ENCODE data around the gene HGS.
A peak's percentile ranks its signal among the peaks of the same experiment; 100 is the strongest.

HGS gene

DNA sequence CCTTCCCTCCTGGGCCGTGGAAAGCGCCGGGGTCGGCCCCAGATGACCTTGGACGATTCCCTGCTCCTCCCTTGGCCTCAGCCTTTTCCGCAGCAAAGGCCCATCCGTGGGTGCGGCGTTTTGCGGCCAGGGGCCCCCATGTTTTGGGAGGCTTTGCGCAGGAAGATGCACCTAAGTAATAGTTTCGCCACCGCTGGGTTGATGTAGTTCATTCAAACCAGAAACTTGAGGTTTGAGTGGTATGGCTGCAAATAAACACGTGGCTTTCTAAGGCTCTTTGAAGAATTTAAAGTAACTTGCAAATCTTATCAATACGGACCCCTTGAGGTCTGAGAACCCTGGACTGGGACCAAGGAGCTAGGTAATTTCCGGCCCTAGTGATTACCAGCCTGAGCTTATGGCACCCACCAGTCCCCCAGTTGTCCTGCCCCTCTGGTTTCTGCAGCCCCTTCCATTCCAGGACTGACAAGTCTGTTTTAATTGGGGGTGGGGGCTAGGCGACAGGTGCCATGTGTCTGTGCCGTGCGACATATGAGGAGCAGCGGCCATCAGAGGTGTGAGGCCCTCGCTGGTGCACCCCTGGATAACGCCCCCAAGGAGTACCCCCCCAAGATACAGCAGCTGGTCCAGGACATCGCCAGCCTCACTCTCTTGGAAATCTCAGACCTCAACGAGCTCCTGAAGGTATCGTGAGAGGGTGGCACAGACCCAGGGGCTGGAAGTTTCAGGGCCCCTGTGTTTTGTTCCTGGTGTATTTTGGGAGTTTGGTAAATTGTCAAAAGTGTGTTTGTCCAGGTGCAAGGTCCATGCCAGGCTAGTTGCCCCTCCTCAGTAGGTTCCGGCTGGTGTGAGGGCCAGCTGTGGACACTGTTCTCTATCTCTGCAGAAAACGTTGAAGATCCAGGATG is 20.2 kb downstream of the HGS start:
- no peak for DNase-seq (ENCODE audit: low spot score)

DNA sequence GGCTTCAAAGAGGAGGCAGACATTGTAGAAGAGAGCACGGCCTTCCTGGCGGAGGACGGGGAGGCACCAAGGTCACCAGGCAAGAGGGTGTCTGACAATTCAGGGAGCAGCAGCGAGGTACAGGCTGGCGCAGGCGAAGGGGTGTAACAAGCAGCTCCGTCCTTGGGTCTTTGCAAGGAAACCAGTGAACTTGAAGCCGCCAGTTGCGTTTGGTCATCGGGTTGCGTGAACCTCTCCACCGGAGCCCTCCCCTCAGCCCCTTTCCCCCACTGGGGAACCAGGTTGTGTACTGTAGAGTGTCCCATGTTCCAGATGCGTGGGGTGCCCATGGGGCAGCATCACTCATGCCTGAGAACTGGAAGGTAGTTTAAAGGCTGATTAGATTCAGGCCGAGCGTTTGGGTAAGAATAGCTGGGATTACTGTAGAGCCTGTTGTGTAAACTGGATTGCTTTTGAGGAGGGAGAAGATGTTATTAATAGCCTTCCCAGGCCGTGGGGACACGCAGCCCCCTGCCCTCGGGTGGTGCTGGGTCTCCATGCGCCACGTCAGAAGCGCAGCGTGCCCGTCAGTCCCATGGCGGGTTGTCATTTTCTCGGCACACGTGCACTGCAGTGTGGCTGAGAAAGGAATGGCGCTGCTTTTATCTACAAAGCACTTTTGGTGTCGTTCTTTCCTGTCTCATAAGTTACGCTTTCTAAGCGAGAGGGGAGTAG is 21.9 kb downstream of the HGS start:
- no peak for DNase-seq (ENCODE audit: low spot score)

DNA sequence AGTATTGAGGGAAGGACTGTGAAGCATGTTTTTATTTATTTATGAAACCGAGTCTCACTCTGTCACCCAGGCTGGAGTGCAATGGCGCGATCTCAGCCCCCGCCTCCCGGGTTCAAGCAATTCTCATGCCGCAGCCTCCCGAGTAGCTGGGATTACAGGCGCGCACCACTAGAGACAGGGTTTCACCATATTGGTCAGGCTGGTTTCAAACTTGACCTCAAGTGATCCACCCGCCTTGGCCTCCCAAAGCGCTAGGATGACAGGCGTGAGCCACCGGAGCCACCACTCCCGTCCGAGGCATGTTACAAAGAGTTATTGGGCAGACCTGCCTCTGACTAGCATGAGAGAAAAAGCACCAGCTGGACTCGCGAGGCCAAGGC is 22.4 kb downstream of the HGS start:
- no peak for DNase-seq (ENCODE audit: low spot score)

DNA sequence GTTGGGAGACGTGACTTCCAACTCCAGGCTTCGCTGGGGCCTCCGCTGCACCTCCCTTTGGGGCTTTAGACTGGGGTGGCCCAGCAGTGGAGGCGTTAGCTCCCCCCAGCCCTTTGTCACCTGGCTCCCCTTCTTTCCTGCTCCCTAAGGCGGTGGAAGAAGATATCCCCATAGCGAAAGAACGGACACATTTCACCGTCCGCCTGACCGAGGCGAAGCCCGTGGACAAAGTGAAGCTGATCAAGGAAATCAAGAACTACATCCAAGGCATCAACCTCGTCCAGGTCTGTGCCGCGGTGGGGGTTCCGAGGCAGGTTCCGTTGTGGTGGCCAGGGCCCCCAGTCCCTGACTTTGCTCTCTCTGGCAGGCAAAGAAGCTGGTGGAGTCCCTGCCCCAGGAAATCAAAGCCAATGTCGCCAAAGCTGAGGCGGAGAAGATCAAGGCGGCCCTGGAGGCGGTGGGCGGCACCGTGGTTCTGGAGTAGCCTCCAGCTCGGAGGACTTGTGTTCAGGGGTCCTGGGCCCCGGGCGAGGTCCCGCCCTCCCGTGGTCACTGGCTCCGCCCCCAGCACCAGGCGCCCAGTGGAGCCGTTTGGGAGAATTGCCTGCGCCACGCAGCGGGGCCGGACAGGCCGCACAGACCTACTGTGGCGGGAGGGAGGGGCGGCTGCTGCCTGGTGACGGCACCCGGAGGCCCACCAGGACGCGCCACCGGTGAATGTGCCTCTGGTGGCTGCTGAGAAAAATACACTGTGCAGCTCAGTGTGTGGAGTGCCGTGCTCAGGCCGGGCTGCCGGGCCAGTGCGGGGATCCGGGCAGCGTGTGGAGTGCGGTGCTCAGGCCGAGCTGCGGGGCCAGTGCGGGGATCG is 23.2 kb downstream of the HGS start:
- DNase-seq (ENCODE audit: low spot score) = no peak

DNA sequence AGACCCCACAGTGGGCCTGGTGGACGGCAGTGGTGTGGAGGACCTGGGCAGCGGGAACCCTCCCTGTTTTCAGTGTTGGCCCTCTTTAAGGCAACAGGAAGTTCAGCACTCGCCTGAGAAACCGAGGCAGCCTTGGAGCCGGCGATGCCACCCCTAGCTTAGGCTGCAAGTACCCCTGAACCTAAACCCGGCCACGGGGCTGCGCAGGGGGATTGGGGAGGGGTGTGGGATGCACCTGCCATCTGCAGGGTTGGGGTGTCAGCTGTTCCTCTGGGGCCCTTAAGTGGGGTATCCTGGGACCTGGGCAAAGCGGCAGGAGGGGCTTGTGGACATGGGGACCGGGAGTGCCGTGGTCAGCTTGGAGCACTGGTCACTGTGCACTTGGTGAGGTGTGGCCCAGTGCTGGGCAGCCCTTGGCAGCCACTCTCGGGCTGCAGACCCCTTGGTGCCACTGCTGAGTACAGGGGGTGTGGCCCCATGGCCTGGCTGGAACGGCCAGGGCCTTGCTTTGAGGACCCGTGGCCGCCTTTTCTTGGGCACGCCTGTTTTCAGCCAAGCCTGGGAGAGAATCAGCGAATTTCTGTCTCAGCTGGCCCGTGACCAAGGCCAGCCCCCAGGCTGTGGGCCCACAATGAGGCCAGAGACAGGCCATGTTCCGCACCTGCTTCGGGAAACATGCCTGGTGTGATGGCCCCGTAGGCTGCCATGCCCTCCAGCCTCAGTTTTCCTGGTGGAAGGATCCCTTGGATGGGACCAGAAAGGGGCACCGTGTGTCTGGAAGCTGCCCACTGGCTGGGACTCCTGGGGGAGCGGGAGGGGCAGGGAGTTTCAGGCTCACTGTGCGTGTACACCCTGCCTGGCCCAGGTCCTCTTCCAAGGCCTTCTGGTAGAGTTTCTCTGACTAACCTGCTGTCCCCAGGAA is 24.2 kb downstream of the HGS start:
- no peak for DNase-seq (ENCODE audit: low spot score)

DNA sequence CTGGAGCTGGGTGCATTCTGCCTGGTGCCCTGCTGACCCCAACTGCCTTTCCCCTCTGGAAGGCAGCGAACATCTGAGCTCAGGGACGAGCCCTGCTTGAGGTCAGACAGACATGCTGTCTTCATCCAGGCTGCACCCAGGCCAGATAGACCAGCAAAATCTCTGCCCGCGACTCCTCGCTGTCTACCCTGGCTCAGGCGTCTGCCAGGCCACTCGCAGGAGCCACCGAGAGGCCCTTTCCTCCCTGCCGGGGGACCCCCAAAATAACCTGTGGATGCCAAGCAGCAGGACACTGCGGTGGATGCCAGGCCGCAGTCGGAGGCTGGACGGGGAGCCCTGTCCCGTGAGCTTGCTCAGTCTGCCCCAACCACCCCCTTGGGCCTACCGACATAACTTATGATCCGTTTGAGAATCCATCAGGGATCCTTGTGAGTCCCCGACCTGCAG is 25.0 kb downstream of the HGS start:
- DNase-seq (ENCODE audit: low spot score) = no peak

DNA sequence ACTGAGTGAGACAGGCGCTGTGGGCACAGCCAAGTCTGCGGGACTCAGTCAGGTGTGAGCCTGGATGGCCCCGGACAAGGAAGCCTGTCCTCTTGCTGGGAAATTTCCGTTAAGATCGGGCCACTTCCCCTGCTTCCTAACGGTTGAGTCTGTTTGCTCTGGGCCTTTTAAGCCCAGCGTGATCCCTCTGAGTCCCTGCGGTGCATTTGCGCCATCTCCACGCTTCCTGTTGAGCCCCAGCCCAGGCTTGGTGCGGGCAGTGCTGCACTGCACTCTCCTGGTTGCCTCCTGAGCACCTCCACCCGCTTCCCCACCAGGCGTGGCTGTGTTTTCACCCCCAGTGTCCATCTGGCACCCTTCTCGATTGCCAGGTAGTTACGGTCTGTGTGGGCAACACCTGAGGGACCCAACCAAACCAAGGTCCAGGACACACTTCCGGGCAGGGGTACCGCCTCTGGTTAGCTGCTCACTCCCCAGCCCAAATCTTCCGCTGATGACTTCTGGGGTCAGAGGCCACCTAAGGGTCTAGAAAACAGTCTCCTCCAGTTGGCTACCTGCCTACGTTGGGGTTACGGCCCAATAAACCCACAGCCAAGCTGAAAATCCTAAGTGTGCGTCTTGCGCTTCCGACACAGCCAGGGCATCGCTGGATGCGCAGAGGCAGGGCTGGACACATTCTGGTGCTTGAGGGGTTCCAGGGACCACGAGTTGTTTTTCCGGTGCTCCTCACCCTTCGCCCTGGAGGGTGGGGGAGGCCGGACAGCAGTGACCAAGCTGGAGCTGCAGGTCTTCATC is 26.9 kb downstream of the HGS start:
- DNase-seq (ENCODE audit: low spot score) = no peak

DNA sequence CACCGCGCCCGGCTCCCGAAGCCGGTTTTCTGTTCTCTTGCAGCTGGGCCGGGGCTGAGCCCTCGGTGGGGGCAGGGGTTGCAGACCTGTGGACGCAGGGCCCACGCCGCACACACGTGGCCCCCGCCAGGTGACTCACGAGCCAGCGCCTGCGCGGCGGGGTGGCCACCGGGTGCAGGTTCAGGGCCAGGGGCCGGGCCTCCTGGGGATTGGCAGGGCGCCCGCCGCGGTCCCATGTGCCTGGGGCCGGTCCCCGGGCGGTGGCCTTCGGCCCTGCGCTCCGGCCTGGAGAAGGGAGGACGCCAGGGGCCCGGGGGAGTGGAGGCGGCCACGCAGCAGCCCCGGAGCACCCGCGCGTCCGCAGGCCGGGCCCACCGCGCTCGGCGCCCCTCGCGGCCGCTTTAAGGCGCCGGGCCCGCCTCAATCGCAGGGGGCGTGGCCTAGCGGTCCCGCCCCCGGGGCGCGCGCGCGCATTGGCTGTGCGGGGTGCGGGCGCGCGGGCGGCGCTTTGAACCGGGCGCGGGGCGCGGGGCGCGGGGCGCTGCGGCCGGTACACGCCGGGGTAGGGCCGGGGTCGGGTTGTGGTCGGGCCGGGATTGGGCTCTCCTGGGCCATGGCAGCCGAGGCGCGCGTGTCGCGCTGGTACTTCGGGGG is 28.1 kb downstream of the HGS start, which contains the start of gene SLC25A10:
SLC25A10 (plus strand) TSS at position 471 of the 654 bp plus-strand sequence; CDS start at position 614, 143 bp downstream.
- peak; percentile 90 for DNase-seq (ENCODE audit: low spot score)

DNA sequence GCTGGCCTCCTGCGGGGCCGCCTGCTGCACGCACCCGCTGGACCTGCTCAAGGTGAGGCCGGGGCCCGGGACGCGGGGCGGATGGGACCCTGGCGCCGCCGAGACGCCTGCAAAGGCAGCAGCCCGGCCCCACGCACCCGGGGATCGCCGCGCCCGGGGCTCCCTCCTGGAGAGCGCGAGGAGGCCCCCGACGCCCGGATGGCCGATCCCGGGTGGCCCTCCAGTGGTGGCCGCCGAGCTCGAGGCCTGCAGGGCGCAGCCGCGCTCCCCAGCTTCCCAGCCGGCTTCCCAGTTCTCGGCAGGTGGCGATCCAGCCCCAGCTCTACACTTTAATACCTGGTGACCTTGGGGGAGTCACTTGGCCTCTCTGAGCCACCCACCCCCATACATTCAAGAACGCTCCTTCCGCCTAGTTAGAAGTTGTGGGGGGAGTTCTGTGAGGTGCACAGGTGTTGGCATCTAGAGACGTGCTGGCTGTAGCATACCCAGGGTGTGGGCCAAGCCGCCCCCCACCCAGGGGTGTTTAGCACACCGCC is 28.7 kb downstream of the HGS start:
- DNase-seq (ENCODE audit: low spot score) = peak; percentile 63

DNA sequence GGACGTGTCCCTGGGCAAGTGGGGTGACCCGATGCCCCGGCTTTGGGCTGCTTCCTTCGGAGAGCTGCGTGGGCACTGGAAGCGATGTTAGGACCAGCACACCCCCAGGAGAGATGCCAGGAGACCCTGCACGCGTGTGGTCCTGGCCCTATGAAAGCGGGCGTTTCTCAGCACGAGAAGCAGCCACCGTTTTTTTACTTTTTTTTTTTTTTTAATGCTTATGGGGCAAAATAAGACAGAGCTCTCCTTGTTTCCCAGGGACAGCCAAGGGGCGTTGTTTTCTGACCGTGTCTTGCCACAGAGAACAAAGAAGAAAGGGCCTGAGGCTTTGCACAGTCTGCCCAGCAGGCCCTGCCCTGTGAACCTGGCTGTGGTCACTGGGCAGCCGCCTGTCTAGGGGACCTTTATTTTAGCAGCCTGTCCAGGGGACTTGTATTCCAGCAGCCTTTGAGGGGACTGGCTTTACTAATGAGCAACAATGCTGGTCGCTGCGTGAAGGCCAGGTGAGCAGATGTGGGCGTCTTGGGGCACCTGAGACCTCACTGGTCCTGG is 29.3 kb downstream of the HGS start:
- peak; percentile 65 for DNase-seq (ENCODE audit: low spot score)

DNA sequence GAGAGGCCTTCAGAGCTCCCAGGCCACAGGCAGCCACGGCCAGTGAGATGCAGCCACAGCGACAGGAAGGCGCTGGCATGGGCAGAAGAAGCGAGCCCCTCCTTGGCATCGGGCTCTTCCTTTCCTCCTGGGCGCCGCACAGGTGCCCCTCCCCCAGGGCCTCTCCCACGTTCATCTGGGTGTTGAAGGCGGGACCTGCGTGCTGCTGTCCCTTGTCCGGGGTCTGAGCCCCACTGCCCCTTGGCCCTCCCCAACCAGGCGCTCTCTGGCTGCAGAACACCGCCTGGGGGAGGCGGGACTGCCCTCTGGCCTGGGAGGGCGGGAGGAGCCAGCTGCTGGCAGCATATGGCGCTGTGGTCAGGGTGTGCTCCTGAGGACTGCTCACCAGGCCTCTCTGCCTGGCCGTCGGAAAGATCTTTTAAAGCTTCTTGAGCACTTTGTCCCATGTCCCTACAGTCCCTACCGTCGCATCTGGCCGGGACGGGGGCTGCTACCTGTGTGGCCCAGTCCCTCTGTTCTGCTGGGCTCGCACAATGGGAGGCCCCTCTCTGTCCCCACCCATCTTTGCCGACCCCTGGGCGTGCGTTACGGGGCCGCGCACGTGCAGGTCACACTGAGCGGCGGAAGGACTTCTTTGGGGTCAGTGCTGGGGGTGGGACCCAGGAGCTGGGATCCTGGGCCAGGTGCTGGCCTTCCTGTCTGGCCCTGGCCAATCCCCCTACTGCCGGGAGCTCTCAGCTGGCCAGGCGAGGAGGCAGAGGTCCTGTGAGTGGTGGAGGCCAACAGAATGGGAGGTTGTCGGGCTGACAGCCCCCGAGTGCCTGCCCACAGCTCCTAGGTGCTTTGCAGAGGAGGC is 30.0 kb downstream of the HGS start:
- DNase-seq (ENCODE audit: low spot score) = peak; percentile 38

DNA sequence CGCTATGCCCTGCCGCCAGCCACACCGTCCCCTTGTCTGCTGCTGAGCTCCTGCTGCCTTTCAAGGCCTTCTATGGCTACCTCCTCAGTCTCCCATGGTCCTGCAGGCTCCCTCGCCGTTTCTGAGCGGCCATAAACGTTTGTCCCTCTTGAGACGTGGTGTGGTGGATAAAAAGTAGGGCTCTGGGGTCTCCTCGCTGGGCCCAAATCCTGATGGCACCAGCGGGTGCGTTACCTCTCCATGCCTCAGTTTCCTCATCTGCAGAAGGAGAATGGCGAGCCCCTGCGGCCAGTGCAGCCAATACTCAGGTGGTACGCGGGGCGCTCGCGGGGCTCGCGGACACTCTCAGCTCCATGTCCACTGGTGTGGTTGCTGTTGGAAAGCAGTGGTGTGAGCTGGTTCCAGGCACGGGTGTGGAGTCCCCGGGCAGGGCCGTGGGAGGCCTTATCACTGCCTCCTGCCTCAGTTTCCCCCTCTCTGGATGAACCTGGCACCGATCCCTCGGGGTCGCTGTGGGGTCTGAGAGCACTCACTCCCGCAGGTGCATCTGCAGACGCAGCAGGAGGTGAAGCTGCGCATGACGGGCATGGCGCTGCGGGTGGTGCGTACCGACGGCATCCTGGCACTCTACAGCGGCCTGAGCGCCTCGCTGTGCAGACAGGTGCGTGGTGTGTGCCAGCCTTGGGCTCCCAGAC is 30.7 kb downstream of the HGS start:
- DNase-seq (ENCODE audit: low spot score) = no peak

DNA sequence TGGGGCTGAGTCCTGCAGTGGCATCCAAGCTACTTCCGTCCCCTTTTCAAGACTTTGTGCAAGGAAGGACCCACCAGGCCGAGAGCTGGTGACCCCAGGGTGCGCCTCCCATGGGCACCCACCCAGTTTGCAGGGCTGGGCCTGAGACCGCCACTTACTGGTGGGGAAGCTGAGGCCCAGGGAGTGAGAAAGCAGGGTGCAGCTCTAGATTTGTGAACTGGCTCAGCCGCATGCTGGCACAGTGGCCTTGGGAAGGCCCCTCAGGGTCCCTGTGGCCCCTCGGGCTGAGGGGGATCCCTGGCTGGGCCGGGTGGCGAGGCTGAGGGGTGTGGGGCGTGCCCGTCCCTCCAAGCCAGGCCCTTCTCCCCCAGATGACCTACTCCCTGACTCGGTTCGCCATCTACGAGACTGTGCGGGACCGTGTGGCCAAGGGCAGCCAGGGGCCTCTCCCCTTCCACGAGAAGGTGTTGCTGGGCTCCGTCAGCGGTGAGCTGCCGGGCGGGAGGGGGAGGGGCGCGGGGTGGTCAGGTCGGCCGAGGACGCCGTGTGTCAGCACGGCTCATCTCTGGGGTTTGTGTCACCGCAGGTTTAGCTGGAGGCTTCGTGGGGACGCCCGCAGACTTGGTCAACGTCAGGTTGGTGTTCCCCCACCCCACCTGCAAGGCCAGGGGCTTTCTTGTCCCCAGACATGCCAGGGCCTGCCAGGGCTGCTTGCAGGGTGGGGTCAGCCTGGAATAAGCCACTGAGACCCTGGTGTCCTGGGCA is 31.5 kb downstream of the HGS start:
- no peak for DNase-seq (ENCODE audit: low spot score)

DNA sequence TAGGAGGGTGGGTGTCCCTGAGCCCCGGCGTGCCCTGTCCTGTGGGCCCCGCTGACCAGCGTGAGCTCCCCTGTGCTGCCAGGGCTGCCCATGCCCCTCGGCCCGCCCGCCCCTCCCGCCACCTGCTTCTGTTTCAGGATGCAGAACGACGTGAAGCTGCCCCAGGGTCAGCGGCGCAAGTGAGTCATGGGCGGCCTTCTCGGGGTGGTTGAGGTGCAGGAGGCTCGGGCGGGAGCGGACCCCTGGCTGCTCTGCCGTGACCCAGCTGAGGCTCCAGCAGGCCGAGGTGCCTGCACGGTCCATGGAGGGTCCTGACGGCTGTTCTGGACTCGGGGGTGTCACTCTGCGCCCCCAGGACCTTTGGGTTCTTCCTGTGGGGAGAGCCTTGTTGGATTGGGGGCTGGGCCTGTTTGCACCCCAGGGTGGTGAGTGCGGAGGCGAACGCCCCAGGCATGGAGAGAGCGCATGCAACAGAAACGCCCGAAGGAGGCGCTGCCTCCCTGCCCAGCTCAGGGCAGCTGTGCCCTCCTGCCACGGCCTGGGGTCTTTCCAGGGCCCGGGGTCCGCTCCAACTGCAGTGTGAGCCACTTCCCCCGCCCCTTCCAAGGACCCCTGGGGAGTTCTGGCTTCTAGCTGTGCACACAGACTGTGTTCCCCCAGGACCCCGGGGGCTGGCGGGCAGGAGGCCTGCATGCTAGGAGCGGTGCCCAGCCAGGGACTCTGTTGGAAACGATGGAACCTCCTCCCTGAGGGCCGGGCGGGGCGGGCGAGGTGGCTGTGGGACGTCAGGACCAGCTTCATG is 32.3 kb downstream of the HGS start:
- no peak for DNase-seq (ENCODE audit: low spot score)

DNA sequence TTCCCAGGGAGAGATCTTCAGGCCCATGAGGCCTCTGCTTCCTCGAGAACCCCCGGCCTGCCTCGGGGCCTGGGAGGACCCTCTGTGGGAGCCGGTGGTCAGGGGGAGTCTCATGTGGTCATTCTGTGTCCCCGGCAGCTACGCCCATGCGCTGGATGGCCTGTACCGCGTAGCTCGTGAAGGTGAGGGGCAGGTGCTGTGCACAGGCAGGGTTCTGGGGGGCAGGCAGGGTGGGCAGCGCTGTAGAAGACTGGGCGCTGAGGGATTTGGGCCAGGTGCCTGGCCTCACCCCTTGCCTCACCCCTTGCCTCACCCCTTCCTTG is 32.8 kb downstream of the HGS start:
- no peak for DNase-seq (ENCODE audit: low spot score)
